Neural cell (in vitro differentiated cells): ENCODE measurements around the gene FCHSD2. TPM values are rescaled to one million over a fixed set of nuclear protein-coding genes. Genes with fewer than 3 reads are reported as not detected.

Source experiments
- H2AFZ ChIP-seq: fragments of 200-600, 300-800 bp; sonication (generic), shearing (Covaris generic); 2 replicates; pipeline ENCODE4 v1.6.0; 2014; ENCODE audit warnings: low read depth, mild to moderate bottlenecking, antibody characterized with exemption, low read length, moderate library complexity
- H3F3A ChIP-seq: fragments of 200-600 bp; shearing (Covaris generic); 2 replicates; pipeline ENCODE4 v1.6.1; 2016; ENCODE audit warnings: mild to moderate bottlenecking, moderate library complexity, mixed read lengths, antibody characterized with exemption, low read length; ENCODE audit not compliant: insufficient read depth, poor library complexity, severe bottlenecking
- H3K27ac ChIP-seq: fragments of 200-600, 300-800 bp; sonication (generic), shearing (Covaris generic); 2 replicates; pipeline ENCODE4 v1.5.1; 2014; ENCODE audit warnings: mild to moderate bottlenecking, low read length, moderate library complexity
- H3K27me3 ChIP-seq: fragments of 300-800, 200-600 bp; sonication (generic), shearing (Covaris generic); 2 replicates; pipeline ENCODE4 v1.6.0; 2014; ENCODE audit warnings: mild to moderate bottlenecking, low read depth, low read length, moderate library complexity; ENCODE audit not compliant: insufficient read depth
- H3K36me3 ChIP-seq: fragments of 300-800, 200-600 bp; sonication (generic), shearing (Covaris generic); 2 replicates; pipeline ENCODE4 v1.5.1; 2014; ENCODE audit warnings: mild to moderate bottlenecking, antibody characterized with exemption, low read length, moderate library complexity; ENCODE audit not compliant: insufficient read depth
- H3K4me2 ChIP-seq: fragments of 300-800, 200-600 bp; sonication (generic), shearing (Covaris generic); 2 replicates; pipeline ENCODE4 v1.6.0; 2014; ENCODE audit warnings: mild to moderate bottlenecking, low read length
- H3K4me3 ChIP-seq: fragments of 300-800, 200-600 bp; sonication (generic), shearing (Covaris generic); 2 replicates; pipeline ENCODE4 v1.5.1; 2014; ENCODE audit warnings: mild to moderate bottlenecking, low read length, moderate library complexity
- H3K79me2 ChIP-seq: fragments of 200-600 bp; shearing (Covaris generic); replicated peaks from 2 replicates; pipeline ENCODE4 v1.6.0; 2014; ENCODE audit warnings: mild to moderate bottlenecking, low read length, moderate library complexity; ENCODE audit not compliant: insufficient read depth
- H3K9ac ChIP-seq: fragments of 300-800, 200-600 bp; sonication (generic), shearing (Covaris generic); 2 replicates; pipeline ENCODE4 v1.6.1; 2016; ENCODE audit warnings: mild to moderate bottlenecking, low read length, mixed read lengths
- H3K9me2 ChIP-seq: fragments of 200-600 bp; shearing (Covaris generic); 2 replicates; pipeline ENCODE4 v1.6.1; 2016; ENCODE audit warnings: mild to moderate bottlenecking, low read length, mixed read lengths; ENCODE audit not compliant: insufficient read depth
- H3K9me3 ChIP-seq: fragments of 200-600, 300-800 bp; sonication (generic), shearing (Covaris generic); 2 replicates; pipeline ENCODE4 v1.6.1; 2016; ENCODE audit warnings: mild to moderate bottlenecking, mixed run types, low read length, moderate library complexity, mixed read lengths
- H4K20me1 ChIP-seq: fragments of 200-600 bp; shearing (Covaris generic); 2 replicates; pipeline ENCODE4 v1.6.1; 2016; ENCODE audit warnings: mild to moderate bottlenecking, mixed run types; ENCODE audit not compliant: insufficient read depth
- EP300 ChIP-seq: fragments of 450-650 bp; conservative IDR thresholded peaks from 2 replicates; pipeline ENCODE4 v1.6.1; 2014; ENCODE audit warnings: antibody characterized with exemption, mild to moderate bottlenecking, moderate library complexity; ENCODE audit not compliant: poor library complexity, severe bottlenecking
- MXI1 ChIP-seq: fragments of 450-650 bp; conservative IDR thresholded peaks from 2 replicates; pipeline ENCODE4 v1.6.1; 2014; ENCODE audit warnings: antibody characterized with exemption, mild to moderate bottlenecking; ENCODE audit not compliant: poor library complexity, severe bottlenecking
- POLR2AphosphoS5 ChIP-seq: IDR thresholded peaks from 2 replicates; pipeline ENCODE4 v1.6.1; 2012
- RAD21 ChIP-seq: fragments of 450-650 bp; conservative IDR thresholded peaks from 2 replicates; pipeline ENCODE4 v1.6.1; 2014; ENCODE audit warnings: antibody characterized with exemption, mild to moderate bottlenecking, moderate library complexity
- REST ChIP-seq: IDR thresholded peaks from 2 replicates; pipeline ENCODE4 v1.6.1; 2012; ENCODE audit warnings: borderline replicate concordance
- SMC3 ChIP-seq: fragments of 450-650 bp; conservative IDR thresholded peaks from 2 replicates; pipeline ENCODE4 v1.6.1; 2014; ENCODE audit warnings: antibody characterized with exemption, mild to moderate bottlenecking, moderate library complexity; ENCODE audit not compliant: poor library complexity
- TAF1 ChIP-seq: IDR thresholded peaks from 2 replicates; pipeline ENCODE4 v1.6.1; 2012; ENCODE audit warnings: low read depth
- polyA plus RNA-seq: library from polyadenylated mRNA; depleted of rRNA; stranded (reverse); fragments of >200 nt; gene quantifications from 2 replicates; pipeline ENCODE4 v1.2.3, GENCODE V29; 2014
- TF ChIP-seq, protein P1 (sequence below): fragments of 450-650 bp; IDR thresholded peaks from 2 replicates; pipeline ENCODE4 v1.5.1; 2014; ENCODE audit warnings: antibody characterized with exemption, mild to moderate bottlenecking, moderate library complexity; ENCODE audit not compliant: poor library complexity, severe bottlenecking

The FCHSD2 gene
- polyA plus RNA-seq, 1 donor from 2014 or later: 40.8 TPM

DNA sequence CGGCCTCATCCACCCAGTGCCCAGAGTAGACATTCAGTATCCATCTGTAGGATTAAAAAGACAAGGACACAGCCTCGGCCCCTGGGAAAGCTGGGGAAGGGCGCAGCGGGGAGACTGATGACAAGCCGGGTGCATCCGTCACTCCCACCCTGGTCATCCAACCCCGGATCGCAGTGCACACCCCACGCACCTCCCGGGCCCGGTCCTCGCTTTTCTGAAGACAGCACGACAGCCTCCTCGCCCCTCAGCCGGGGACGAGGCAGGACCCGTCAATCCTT, 1.1 kb downstream of the FCHSD2 start:
- peak overlapping the region; percentile 94 for H3K27ac ChIP-seq

GRCh38 chr11:73140213-73141030, 1.7 kb downstream of the FCHSD2 start:
- H3K27ac ChIP-seq: peak overlapping the region; percentile 94
- no peaks in the 10 kb centered on the region for H4K20me1 ChIP-seq
- peaks cover 3% of the 10 kb centered on the region for H3F3A ChIP-seq
- TF ChIP-seq POLR2AphosphoS5: no peak
- TF ChIP-seq RAD21: no peak
- peak; percentile 52 for TF ChIP-seq MXI1
- TF ChIP-seq, protein P1, sequence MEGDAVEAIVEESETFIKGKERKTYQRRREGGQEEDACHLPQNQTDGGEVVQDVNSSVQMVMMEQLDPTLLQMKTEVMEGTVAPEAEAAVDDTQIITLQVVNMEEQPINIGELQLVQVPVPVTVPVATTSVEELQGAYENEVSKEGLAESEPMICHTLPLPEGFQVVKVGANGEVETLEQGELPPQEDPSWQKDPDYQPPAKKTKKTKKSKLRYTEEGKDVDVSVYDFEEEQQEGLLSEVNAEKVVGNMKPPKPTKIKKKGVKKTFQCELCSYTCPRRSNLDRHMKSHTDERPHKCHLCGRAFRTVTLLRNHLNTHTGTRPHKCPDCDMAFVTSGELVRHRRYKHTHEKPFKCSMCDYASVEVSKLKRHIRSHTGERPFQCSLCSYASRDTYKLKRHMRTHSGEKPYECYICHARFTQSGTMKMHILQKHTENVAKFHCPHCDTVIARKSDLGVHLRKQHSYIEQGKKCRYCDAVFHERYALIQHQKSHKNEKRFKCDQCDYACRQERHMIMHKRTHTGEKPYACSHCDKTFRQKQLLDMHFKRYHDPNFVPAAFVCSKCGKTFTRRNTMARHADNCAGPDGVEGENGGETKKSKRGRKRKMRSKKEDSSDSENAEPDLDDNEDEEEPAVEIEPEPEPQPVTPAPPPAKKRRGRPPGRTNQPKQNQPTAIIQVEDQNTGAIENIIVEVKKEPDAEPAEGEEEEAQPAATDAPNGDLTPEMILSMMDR: no peak
- TF ChIP-seq REST: no peak
- TF ChIP-seq SMC3: no peak
- H2AFZ ChIP-seq: peak overlapping the region; percentile 71
- H3K4me3 ChIP-seq: peak overlapping the region; percentile 97
- H3K9me2 ChIP-seq: no peaks in the 10 kb centered on the region
- H3K36me3 ChIP-seq: no peaks in the 10 kb centered on the region
- H3K79me2 ChIP-seq: peaks cover 52% of the 10 kb centered on the region
- no peaks in the 10 kb centered on the region for H3K9me3 ChIP-seq
- H3K27me3 ChIP-seq: no peaks in the 10 kb centered on the region
- peak overlapping the region; percentile 95 for H3K9ac ChIP-seq
- H3K4me2 ChIP-seq: peak overlapping the region; percentile 67

More for the DNA sequence above, 1.1 kb downstream of the FCHSD2 start:
- TF ChIP-seq REST (peak; percentile 56), RAD21 (no peak), EP300 (no peak), TAF1 (no peak)
- no peaks in the 10 kb centered on the region for H3K9me3 ChIP-seq
- H3K36me3 ChIP-seq: no peaks in the 10 kb centered on the region
- no peaks in the 10 kb centered on the region for H3K9me2 ChIP-seq
- H3K9ac ChIP-seq: peak overlapping the region; percentile 95
- H3K27me3 ChIP-seq: no peaks in the 10 kb centered on the region
- H3K4me2 ChIP-seq: peak overlapping the region; percentile 67
- H3K4me3 ChIP-seq: peak overlapping the region; percentile 97
- peaks cover 46% of the 10 kb centered on the region for H3K79me2 ChIP-seq
- H3F3A ChIP-seq: peaks cover 3% of the 10 kb centered on the region
- H4K20me1 ChIP-seq: no peaks in the 10 kb centered on the region
- H2AFZ ChIP-seq: peak overlapping the region; percentile 71
